Urothelium cell line (cell line): ENCODE measurements around the gene MESD.
A peak's percentile ranks its signal among the peaks of the same experiment; 100 is the strongest.

Experiments
- DNase-seq: peaks from one replicate; pipeline ENCODE4 v3.0.0; 2011; ENCODE audit warnings: low spot score, mixed read lengths
- FAIRE-seq: peaks from 2 replicates; lab custom pipeline; 2011; peaks lifted over from hg19 to GRCh38; lab: Jason Lieb, UNC

The MESD gene

DNA sequence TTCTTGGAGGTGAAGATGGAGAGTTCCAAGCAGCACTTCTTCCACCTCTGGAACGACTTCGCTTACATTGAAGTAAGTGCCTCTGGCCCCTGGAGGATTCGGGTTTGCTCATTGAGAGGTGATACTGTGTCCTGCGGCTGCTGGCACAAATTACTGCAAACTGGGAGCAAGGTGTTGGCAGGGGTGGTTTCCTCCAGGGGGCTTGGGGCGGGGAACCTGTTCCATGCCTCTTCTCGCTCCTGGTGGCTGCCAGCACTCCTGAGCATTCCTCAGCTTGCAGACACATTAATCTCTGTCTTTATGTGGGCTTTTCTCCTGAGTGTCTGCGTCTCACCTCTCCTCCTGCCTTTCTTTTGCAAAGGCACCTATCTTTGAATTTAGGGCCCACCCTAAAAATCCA is 47.4 kb downstream of the MESD start:
- FAIRE-seq = no peak
- no peak for DNase-seq

DNA sequence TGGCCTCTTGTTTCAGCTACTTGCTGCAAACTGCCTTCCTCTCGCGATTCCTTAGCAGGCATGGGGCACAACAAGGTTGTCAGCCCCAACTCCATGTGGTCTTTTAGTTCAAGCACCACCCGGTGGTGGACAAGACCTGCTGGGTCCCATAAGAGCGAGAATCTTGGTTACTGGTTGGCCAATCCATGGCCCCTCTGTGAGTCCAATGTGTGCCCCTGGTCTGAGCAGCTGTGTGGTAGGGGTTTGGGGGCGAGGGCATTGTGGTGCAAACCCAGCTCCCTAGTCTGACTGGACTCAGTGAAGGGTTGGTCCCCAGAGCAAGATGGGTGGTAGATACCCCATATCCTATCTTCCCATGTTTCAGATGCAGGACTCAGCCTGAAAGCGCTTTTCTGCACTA is 48.8 kb downstream of the MESD start:
- FAIRE-seq = no peak
- DNase-seq = no peak

DNA sequence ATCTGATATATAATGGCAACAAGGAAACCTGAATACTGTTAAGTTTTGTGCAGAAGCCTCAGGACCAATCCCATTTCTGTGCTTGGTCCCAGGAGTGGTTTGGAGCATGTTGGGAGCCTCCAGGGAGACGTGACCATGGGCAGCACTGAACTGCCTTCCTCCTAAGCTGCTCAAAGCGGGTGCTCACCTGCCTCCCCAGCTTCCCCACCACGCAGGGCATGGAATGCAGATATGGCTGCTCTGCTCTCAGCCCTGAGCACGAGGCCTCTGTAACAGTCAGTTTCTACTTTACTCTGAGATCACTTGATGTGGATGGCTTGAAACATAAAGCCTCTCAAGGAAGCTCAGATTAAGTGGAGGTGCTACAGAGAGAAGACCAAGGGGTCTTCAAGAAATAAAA is 49.3 kb downstream of the MESD start:
- FAIRE-seq (no peak), DNase-seq (no peak)

DNA sequence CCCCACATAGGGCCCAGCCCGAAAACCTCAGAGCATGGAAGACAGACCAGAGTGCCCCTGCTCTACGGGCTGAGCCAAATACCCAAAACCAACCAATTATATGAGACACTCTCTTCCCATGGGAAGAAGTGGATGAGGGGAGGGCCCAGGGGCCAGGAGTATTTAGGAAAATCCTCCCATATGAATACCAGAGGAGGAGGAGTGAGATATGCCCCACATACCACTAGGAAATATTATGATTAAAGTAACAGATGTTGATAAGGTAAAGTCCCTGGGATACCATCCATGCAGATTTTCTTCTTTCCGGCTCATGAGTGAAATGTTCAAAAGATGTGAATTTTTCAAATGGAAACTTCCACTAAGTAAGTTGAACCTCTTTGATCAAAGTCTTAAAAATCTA is 50.4 kb downstream of the MESD start:
- FAIRE-seq (no peak), DNase-seq (no peak)

DNA sequence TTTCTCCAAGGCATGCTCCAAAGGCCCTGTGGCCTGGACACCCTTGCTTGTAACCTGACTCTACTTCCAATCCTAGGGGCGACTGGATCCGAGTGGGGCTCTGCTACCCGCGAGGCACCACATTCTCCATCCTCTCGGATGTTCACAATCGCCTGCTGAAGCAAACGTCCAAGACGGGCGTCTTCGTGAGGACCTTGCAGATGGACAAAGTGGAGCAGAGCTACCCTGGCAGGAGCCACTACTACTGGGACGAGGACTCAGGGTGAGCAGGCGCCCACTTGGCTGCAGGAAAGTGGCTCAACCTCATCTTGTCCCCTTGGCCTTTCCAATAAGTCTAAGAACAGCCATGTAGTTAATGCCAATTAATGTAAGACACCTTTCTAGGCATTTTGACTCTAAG is 51.9 kb downstream of the MESD start:
- no peak for DNase-seq
- FAIRE-seq = no peak

DNA sequence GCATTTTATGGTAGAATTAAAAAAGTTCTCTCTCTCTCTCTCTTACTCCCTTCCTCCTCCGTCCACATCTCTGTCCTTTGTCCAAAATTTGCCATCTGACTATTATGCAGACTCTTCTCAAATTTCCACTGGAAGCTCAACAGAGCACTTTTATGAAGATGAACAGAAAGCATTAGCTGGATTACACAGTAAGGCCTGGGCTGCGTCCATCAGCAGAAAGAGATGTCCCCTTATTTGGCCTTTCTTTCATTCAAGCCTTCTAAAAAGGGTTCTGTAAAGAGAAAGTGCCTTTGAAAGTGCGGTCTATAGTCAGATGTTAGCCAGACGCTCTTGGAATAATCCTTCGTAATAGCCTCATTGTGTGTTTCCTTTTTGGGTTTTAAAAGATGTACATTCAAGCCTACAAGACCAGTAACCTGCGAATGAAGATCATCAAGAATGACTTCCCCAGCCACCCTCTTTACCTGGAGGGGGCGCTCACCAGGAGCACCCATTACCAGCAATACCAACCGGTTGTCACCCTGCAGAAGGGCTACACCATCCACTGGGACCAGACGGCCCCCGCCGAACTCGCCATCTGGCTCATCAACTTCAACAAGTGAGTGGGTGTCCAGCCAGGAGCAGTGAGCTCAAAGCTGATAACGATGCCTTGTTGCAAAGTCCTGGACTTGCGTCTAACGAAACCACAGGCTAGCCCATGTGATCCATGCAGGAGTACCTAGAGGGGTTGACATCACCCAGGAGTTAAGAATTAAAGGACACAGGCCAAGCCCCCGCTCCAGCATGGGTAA is 53.1 kb downstream of the MESD start:
- FAIRE-seq = peak; percentile 32
- no peak for DNase-seq

DNA sequence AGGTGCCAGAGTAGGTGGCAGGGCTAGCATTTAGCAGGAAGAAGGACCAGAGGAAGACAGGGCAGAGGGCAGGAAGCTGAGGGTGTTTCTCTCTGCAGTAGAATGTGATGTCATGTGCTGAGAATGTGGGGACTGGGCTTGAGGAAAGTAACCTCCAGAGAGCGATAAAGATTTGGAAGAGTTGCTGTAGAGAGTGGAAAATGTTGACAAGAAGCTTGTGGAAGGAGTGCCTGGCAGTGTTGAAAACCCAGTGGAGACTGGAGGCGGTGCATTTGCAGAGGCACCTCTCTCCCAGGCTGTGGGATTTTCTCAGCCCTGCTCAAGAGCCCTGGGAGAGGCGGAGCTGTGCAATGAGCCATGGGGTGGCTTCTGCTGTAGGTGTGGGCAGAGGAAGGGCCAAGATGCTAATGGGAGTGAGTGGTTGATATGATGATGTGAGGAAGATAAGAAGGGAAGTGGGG is 54.8 kb downstream of the MESD start:
- FAIRE-seq (peak; percentile 80), DNase-seq (peak; percentile 69)

DNA sequence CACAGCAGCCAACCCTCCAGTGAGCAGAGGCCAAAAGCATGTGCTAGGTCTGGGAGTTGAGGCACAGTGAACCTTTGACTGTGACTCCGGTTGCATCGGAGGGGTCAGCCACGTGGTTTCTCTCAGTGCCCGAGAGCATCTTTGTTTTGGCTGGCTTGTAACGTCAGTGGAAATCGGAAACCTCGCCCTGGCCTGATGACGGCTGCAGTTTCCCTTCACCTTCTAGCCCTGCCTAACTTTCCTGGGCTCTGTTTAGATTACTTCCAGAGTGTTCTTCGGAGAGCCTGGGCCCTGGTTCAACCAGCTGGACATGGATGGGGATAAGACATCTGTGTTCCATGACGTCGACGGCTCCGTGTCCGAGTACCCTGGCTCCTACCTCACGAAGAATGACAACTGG is 56.6 kb downstream of the MESD start:
- no peak for FAIRE-seq
- no peak for DNase-seq

DNA sequence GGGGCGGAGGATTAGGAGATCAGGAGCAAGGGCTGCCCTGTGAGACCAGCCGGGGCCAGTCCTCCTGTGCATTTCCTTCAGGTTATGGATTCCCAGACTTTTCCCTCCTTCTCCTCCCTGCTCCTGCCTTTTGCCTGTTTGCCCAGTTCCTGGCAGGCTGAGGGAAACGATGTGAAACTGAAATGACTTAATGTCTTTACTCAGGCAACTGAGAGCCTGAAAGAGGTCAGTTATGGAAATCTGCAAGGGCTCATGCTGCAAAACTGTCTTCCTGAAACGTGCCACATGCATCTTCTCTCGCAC is 57.2 kb downstream of the MESD start:
- FAIRE-seq = no peak
- no peak for DNase-seq

DNA sequence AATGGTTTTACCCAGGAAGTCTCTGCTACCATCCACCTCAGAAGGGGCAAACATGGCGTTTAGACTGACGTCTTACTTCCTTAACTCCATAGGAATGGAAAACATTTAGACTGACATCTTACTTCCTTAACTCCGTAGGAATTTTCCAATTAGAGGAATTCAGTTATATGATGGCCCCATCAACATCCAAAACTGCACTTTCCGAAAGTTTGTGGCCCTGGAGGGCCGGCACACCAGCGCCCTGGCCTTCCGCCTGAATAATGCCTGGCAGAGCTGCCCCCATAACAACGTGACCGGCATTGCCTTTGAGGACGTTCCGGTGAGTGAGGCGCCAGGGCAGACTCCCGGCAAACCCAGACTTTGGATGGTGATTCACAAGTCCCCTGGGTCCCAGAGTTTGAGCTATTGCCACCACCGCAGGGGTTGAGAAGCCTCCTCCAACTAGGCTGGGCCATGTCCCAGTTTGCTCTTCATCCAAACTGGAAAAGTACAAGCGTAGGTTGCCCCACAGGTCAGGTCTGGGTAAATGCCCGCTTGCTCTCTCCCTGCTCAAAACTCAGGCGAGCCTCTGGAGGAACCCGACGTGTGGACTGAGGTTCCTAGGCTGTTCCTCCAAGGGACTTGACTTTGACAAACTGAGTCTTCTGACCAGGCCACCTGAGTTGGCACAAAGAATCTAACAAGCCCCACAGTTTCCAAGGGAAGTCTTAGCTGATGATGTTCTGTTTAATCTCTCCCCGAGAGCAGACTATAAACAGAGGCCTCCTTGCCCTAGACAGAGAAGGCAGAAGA is 57.7 kb downstream of the MESD start:
- FAIRE-seq (no peak), DNase-seq (no peak)

DNA sequence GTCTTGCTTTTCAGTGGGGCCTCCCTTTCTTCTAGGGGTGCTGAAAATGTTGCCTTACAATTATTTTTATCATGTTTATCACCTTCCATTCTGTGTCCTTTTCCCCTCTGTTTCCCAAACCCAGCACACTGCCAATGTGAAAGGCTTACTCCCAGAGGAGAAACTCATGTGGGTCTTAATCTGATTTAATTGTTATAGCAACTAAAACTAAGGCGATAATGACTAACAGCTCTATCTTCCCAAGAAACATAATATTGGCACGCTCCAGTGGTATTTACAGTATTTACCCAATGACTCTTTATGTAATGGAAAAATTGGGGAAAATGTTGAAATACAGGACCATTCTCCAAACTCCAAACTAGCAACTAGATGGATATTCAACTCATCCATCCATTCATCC is 58.4 kb downstream of the MESD start:
- FAIRE-seq (no peak), DNase-seq (no peak)

DNA sequence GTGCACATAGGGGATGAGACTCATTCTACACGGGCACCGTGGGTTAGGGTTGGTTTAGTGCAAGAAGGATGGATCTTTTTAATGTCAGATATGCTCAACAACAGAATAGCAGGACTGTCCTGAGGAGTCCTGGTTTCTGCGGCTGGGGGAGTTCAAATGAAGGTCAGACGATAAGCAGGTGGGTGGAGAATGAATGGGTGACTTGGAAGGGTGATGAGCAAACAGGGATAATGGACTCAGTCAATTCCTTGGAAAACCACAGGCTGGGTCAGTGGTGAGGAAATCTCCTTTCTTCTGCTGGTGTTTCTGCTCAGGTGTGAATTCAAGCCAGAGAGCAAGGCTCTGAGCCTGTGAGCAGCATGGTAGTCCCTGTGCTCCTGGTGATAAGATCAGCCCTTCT is 59.9 kb downstream of the MESD start:
- peak; percentile 73 for DNase-seq
- FAIRE-seq = peak; percentile 23

DNA sequence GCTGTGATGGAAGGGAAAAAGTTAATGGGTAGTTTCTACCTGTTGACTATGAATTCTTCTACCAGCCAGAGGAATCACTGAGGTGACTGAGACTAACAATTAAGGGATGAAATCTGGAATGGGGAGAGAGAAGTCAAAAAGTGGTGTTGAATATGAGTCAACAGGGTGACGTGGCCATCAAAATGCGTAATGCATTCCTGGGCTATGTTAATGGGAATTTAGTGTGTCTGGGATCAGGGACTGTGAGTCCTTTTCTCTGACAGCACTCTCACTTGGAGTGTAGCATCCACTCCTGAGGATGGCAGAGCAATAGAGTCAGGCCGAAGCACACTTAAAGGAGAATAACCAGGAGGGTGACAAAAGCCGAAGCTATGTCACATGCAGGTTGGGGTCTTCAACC is 60.4 kb downstream of the MESD start:
- DNase-seq (peak; percentile 85), FAIRE-seq (peak; percentile 96)

DNA sequence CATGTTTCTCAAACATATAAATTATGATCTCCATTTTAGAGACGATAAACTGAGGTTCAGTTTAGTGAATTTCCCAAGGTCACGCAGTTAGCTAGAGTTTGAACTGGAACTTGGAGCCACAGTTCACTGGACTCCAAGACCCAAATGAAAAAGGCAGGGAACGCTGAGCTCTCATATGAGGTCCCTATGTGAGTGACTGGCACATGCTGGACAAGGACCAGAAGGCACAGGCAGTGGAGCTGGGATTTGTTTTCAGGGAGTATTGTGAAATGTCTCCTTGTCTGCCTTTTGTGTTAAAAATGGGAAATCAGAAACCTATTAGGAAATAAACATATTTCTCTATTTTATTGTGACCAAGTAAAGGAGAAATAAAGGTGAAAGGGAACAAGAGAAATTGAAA is 63.5 kb downstream of the MESD start:
- DNase-seq (no peak), FAIRE-seq (no peak)

DNA sequence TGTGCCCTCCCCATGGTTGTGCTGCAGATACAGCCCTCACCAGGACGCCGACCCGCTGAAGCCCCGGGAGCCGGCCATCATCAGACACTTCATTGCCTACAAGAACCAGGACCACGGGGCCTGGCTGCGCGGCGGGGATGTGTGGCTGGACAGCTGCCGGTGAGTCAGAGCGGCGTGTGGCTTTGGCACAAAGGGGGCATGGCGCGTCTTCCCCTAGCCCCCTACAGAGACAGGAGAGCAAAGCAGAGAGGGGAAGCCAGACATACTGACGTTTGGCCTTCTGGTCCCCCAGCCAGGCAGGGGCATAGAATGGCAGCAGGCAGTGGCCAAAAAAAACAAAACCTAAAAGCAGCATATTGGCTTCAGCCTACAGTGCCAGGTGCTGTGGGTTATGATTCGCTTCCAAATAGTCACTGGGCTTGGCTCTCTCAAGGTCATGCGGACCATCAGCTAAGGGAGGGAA is 64.0 kb downstream of the MESD start:
- FAIRE-seq = peak; percentile 70
- DNase-seq = peak; percentile 50

DNA sequence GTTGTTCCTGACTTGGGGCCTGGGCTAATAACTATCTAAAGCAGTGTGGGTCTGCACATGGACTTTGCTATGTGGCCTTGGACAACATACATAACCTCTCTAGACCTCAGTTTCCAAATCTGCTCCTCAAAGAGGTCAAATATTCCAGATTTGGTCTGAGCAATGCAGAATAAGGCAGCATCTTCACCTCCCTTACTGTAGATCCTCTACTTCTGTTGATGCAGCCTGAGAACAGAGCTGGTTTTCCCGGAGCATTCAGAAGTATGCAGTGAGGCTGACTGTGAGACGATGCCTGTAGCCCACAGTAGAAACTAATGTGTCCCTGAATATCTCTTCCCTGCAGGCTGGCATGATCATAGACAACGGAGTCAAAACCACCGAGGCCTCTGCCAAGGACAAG is 65.3 kb downstream of the MESD start:
- DNase-seq (no peak), FAIRE-seq (no peak)

DNA sequence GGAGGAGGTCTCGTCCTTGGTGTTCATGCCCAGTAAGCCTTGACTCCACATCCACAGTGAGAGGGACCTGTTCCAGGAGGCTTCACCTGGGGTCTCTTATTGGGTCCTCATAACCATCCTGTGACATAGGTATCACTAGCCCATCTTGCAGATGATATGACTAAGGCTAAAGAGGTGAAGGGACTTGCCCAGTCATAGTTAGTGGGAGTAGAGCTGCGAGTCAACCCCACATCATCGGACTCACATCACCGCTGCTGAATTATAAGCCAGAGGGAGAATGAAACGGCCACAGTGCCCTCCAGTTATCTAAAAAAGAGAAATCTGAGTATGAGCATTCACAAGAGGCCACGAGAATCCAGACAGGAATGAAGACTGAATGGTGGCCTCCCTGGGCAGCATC is 66.0 kb downstream of the MESD start:
- DNase-seq = no peak
- peak; percentile 30 for FAIRE-seq

DNA sequence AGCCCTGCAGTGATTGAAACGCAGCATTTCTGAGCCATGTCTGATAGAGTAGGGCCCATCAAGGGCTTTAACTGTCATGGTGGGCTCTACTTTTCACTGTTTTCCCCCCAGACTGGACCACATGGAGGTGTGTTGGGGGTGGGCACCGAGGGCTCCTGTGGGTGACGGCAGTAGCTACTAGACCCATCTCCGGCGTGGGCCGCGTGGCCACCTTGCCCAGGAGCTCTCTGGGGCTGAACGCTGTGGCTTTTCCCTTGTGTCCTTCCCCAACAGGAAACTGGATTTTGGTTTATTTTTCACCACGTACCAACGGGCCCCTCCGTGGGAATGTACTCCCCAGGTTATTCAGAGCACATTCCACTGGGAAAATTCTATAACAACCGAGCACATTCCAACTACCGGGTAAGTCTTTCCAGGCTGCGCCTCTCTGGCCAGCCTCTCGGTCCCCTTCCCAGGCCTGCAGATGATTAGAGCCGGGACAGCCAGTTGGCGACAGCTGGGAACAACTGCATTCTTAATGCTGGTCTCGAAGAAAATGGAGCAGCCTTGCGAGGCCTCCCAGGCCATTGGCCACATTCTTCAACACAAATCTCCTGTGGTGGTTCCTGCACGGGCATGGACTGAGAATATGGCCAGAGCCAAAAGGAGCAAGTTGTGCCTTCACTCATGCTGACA is 67.7 kb downstream of the MESD start:
- FAIRE-seq = no peak
- no peak for DNase-seq

DNA sequence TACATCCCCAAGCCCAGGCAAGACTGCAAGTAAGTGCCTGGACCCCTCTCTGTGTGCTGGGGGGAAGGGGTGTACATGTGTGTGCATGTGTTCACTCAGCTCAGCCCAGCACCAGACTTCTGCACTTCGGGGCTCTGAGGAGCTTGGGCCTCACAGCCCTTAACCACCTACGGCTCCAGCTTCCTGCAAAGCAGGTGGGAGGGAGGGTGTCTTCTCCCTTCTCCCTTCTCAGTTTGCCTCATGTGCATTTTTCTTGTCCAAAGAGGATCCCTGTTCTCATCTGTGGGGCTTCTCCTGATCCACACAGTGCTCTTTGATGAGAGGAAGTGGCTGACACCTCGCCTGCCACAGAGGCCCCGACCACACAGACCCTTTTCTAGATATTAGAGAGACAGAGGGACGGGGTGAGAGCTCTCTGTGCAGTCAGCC is 69.3 kb downstream of the MESD start:
- FAIRE-seq = no peak
- no peak for DNase-seq

DNA sequence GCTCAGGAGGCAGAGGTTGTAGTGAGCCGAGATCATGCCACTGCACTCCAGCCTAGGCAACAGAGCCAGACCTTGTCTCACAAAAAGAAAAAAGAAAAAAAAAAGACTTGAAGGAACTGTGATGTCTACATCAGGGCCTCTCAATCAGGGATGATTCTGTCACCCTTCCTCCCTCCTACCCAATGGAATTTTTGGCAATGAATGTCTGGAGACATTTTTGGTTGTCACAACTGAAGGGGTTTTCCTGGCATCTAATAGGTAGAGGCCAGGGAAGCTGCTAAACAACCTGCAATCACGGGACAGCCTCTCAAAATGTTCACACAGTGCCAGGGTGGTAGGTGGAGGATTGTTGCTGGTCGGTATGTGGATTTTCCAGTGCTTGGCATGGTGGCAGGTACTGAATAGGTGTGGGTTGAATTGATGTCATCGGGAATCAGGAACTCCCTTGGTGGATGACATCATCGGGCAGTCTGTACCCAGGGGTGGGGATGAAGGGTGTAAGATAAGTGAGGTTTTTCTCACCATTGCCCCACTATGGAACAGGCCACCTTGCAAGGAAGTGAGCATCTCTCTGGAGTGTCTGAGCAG is 71.3 kb downstream of the MESD start:
- DNase-seq (no peak), FAIRE-seq (no peak)

DNA sequence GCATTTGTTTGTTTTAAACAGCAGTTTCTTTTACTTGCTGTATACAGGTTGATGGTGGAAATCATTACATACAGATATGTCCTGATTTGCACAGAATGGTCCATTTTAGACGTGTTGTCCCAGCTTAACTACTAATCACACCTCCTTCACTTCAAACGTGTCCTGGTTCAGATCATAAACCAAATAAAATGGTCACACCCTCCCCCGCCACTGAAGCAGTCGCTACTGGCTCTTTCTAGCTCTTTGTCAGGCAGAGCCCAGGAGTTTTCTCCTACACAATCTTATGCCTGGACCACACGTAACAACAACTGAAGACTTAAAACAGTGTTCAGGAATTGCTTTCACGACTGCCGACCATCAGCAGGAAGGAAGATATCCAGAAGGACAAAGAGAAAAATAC is 73.6 kb downstream of the MESD start:
- DNase-seq (no peak), FAIRE-seq (no peak)
